ENCODE results near the gene NTN1. TPM values are rescaled to one million over a fixed set of nuclear protein-coding genes. Genes with fewer than 3 reads are reported as not detected.

NTN1 gene
- polyA plus RNA-seq, 1 donor from 2014 or later: 16.2 TPM

GRCh38 chr17:9004132-9004960 is 17.0 kb upstream of the NTN1 start:
- H4K20me1 ChIP-seq (ENCODE audit: insufficient read depth): no peaks in the 10 kb centered on the region
- TF ChIP-seq EZH2 (IDR thresholded peaks at IDR 0.05; ENCODE audit: borderline replicate concordance, insufficient read depth, low read length, poor library complexity, severe bottlenecking) (peak; percentile 49), EP300 (conservative IDR thresholded peaks at IDR 0.05; ENCODE audit: poor library complexity, severe bottlenecking) (no peak)
- no peaks in the 10 kb centered on the region for H3K9me2 ChIP-seq (ENCODE audit: insufficient read depth, low read length)
- no peak overlapping the region for H3K27ac ChIP-seq (ENCODE audit: low read length)
- H3K27me3 ChIP-seq (ENCODE audit: insufficient read depth, low read depth, low read length): peaks cover 44% of the 10 kb centered on the region
- peak overlapping the region; percentile 58 for H3K9ac ChIP-seq (ENCODE audit: low read length)
- no peaks in the 10 kb centered on the region for H3K36me3 ChIP-seq (ENCODE audit: insufficient read depth, low read length)
- H3K9me3 ChIP-seq (ENCODE audit: low read length): no peaks in the 10 kb centered on the region
- H3K4me3 ChIP-seq (ENCODE audit: low read length): peak overlapping the region; percentile 63
- no peaks in the 10 kb centered on the region for H3F3A ChIP-seq (ENCODE audit: insufficient read depth, low read length, poor library complexity, severe bottlenecking)
- no peak overlapping the region for H3K4me2 ChIP-seq (ENCODE audit: low read length)
- H2AFZ ChIP-seq (ENCODE audit: low read depth, low read length): no peak overlapping the region
- H3K79me2 ChIP-seq (replicated peaks; ENCODE audit: insufficient read depth, low read length): no peaks in the 10 kb centered on the region

DNA sequence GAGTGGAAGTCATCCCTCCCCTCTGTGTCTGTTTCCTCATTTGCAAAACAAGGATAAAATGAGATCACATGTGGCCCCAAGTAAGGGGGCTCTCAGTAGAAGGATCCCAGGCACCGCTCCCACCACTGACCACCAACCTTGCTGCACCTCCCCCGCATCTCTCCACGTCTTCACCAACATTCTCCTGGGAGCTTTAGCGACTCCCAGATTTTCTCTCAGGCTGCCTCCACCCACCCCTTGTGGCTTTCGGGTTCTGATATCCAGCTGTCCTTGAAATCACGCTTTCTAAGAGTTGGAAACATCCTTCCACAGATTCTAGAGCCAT is 16.4 kb upstream of the NTN1 start:
- no peak overlapping the region for H3K9ac ChIP-seq (ENCODE audit: low read length)
- H3K9me3 ChIP-seq (ENCODE audit: low read length): no peaks in the 10 kb centered on the region
- no peak for TF ChIP-seq MXI1 (conservative IDR thresholded peaks at IDR 0.05; ENCODE audit: poor library complexity, severe bottlenecking)
- no peak for TF ChIP-seq SMC3 (conservative IDR thresholded peaks at IDR 0.05; ENCODE audit: poor library complexity)
- TF ChIP-seq EP300 (conservative IDR thresholded peaks at IDR 0.05; ENCODE audit: poor library complexity, severe bottlenecking): no peak
- no peak for TF ChIP-seq EZH2 (IDR thresholded peaks at IDR 0.05; ENCODE audit: borderline replicate concordance, insufficient read depth, low read length, poor library complexity, severe bottlenecking)
- TF ChIP-seq, protein P1, sequence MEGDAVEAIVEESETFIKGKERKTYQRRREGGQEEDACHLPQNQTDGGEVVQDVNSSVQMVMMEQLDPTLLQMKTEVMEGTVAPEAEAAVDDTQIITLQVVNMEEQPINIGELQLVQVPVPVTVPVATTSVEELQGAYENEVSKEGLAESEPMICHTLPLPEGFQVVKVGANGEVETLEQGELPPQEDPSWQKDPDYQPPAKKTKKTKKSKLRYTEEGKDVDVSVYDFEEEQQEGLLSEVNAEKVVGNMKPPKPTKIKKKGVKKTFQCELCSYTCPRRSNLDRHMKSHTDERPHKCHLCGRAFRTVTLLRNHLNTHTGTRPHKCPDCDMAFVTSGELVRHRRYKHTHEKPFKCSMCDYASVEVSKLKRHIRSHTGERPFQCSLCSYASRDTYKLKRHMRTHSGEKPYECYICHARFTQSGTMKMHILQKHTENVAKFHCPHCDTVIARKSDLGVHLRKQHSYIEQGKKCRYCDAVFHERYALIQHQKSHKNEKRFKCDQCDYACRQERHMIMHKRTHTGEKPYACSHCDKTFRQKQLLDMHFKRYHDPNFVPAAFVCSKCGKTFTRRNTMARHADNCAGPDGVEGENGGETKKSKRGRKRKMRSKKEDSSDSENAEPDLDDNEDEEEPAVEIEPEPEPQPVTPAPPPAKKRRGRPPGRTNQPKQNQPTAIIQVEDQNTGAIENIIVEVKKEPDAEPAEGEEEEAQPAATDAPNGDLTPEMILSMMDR (IDR thresholded peaks at IDR 0.05; ENCODE audit: poor library complexity, severe bottlenecking): no peak
- TF ChIP-seq TAF1 (IDR thresholded peaks at IDR 0.05; ENCODE audit: low read depth): no peak
- no peak for TF ChIP-seq POLR2AphosphoS5 (IDR thresholded peaks at IDR 0.05)
- no peak for TF ChIP-seq RAD21 (conservative IDR thresholded peaks at IDR 0.05)
- TF ChIP-seq, protein P2, sequence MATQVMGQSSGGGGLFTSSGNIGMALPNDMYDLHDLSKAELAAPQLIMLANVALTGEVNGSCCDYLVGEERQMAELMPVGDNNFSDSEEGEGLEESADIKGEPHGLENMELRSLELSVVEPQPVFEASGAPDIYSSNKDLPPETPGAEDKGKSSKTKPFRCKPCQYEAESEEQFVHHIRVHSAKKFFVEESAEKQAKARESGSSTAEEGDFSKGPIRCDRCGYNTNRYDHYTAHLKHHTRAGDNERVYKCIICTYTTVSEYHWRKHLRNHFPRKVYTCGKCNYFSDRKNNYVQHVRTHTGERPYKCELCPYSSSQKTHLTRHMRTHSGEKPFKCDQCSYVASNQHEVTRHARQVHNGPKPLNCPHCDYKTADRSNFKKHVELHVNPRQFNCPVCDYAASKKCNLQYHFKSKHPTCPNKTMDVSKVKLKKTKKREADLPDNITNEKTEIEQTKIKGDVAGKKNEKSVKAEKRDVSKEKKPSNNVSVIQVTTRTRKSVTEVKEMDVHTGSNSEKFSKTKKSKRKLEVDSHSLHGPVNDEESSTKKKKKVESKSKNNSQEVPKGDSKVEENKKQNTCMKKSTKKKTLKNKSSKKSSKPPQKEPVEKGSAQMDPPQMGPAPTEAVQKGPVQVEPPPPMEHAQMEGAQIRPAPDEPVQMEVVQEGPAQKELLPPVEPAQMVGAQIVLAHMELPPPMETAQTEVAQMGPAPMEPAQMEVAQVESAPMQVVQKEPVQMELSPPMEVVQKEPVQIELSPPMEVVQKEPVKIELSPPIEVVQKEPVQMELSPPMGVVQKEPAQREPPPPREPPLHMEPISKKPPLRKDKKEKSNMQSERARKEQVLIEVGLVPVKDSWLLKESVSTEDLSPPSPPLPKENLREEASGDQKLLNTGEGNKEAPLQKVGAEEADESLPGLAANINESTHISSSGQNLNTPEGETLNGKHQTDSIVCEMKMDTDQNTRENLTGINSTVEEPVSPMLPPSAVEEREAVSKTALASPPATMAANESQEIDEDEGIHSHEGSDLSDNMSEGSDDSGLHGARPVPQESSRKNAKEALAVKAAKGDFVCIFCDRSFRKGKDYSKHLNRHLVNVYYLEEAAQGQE (IDR thresholded peaks at IDR 0.05; ENCODE audit: borderline replicate concordance): no peak
- peaks cover 44% of the 10 kb centered on the region for H3K27me3 ChIP-seq (ENCODE audit: insufficient read depth, low read depth, low read length)
- no peaks in the 10 kb centered on the region for H3K36me3 ChIP-seq (ENCODE audit: insufficient read depth, low read length)
- H3K27ac ChIP-seq (ENCODE audit: low read length): no peak overlapping the region
- H3K4me2 ChIP-seq (ENCODE audit: low read length): no peak overlapping the region
- H3K4me3 ChIP-seq (ENCODE audit: low read length): no peak overlapping the region
- no peak overlapping the region for H2AFZ ChIP-seq (ENCODE audit: low read depth, low read length)
- no peaks in the 10 kb centered on the region for H3K79me2 ChIP-seq (replicated peaks; ENCODE audit: insufficient read depth, low read length)
- no peaks in the 10 kb centered on the region for H3F3A ChIP-seq (ENCODE audit: insufficient read depth, low read length, poor library complexity, severe bottlenecking)
- H4K20me1 ChIP-seq (ENCODE audit: insufficient read depth): no peaks in the 10 kb centered on the region
- H3K9me2 ChIP-seq (ENCODE audit: insufficient read depth, low read length): no peaks in the 10 kb centered on the region

Measured in neural cell (in vitro differentiated cells).